ENCODE results near the gene OR51S1. TPM values are rescaled to one million over a fixed set of nuclear protein-coding genes. Genes with fewer than 3 reads are reported as not detected.
"Not testable (repeated sequence)": the region's sequence is repeated elsewhere in the genome, so short reads cannot be mapped to it uniquely, and the experiment has no call there.

OR51S1 gene
- total and polyA plus RNA-seq, 8 donors = not detected

- intact Hi-C loops (cut with DNase I) = no loop called here
- DNase-seq (no peak), ATAC-seq (no peak)
- Histone ChIP-seq H3K4me3 (no peak within 1 kb of the TSS), H3K27me3 (no peaks in the 10 kb centered on the region), H3K9me3 (no peaks in the 10 kb centered on the region), H3K27ac (no peak within 1 kb of the TSS), H3K36me3 (no peaks in the 10 kb centered on the region), H3K4me1 (no peaks in the 10 kb centered on the region)
- TF ChIP-seq, protein P1, sequence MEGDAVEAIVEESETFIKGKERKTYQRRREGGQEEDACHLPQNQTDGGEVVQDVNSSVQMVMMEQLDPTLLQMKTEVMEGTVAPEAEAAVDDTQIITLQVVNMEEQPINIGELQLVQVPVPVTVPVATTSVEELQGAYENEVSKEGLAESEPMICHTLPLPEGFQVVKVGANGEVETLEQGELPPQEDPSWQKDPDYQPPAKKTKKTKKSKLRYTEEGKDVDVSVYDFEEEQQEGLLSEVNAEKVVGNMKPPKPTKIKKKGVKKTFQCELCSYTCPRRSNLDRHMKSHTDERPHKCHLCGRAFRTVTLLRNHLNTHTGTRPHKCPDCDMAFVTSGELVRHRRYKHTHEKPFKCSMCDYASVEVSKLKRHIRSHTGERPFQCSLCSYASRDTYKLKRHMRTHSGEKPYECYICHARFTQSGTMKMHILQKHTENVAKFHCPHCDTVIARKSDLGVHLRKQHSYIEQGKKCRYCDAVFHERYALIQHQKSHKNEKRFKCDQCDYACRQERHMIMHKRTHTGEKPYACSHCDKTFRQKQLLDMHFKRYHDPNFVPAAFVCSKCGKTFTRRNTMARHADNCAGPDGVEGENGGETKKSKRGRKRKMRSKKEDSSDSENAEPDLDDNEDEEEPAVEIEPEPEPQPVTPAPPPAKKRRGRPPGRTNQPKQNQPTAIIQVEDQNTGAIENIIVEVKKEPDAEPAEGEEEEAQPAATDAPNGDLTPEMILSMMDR (IDR thresholded peaks at IDR 0.05) = no peak
These were observed 28.0 kb downstream of the OR51S1 start, which contains the start of gene OR51F2 for GRCh38 chr11:4821021-4821420. OR51F2 (plus strand) TSS chr11:4821321; CDS start chr11:4821422, 101 bp downstream.

GRCh38 chr11:4809246-4809645, 39.8 kb downstream of the OR51S1 start:
- Histone ChIP-seq H3K9me3 (no peaks in the 10 kb centered on the region), H3K36me3 (no peaks in the 10 kb centered on the region), H3K27me3 (no peaks in the 10 kb centered on the region), H3K27ac (no peak overlapping the region), H3K4me3 (no peak overlapping the region), H3K4me1 (no peaks in the 10 kb centered on the region)
- DNase-seq (no peak), ATAC-seq (no peak)
- intact Hi-C loops (cut with DNase I) = no loop called here
- TF ChIP-seq, protein P1 (IDR thresholded peaks at IDR 0.05) = no peak

DNA sequence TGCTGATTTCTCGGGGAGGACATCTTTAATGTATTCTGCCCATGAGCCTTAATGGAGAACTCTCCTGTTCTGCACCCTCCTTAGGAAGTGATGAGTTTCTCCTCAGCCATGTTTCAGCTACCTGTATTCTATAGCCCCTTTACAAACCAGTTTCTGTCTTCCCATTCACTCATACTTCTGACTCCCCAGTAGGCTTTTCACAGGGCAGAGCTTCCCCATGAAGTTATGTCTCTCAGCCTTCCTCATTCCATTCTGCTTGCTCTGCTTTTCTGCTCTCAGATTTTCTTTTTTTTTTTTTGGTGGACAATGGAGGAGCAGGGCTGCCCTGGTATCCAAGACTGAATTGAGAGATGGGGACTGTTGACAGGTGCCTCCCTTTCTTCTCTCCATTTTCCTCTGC, 40.5 kb downstream of the OR51S1 start:
- H3K4me3 ChIP-seq = no peak overlapping the region
- no peaks in the 10 kb centered on the region for H3K36me3 ChIP-seq
- no peak overlapping the region for H3K27ac ChIP-seq
- intact Hi-C loops (cut with DNase I) = no loop called here
- H3K27me3 ChIP-seq = no peaks in the 10 kb centered on the region
- ATAC-seq (no peak), DNase-seq (no peak)
- no peaks in the 10 kb centered on the region for H3K4me1 ChIP-seq
- H3K9me3 ChIP-seq = no peaks in the 10 kb centered on the region
- TF ChIP-seq, protein P1 (IDR thresholded peaks at IDR 0.05) = no peak

GRCh38 chr11:4804280-4804679, 44.7 kb downstream of the OR51S1 start, which contains the start of gene OR52R1:
OR52R1 (minus strand) TSS chr11:4804380; CDS start chr11:4804380, 0 bp downstream.
- TF ChIP-seq, protein P1 (IDR thresholded peaks at IDR 0.05) = no peak
- Histone ChIP-seq H3K27me3 (no peaks in the 10 kb centered on the region), H3K36me3 (no peaks in the 10 kb centered on the region), H3K4me3 (no peak within 1 kb of the TSS), H3K4me1 (no peaks in the 10 kb centered on the region), H3K9me3 (no peaks in the 10 kb centered on the region), H3K27ac (no peak within 1 kb of the TSS)
- intact Hi-C loops (cut with DNase I) = no loop called here
- no peak for ATAC-seq
- DNase-seq = no peak

GRCh38 chr11:4801316-4801715, 47.7 kb downstream of the OR51S1 start:
- H3K36me3 ChIP-seq; DNase-seq; H3K4me1 ChIP-seq; H3K4me3 ChIP-seq; H3K9me3 ChIP-seq; intact Hi-C loops (cut with DNase I); H3K27me3 ChIP-seq; ATAC-seq; H3K27ac ChIP-seq: not testable (repeated sequence)
